Retinal pigment epithelial cell (primary cell): ENCODE results near the gene FRZB.
"Not testable (repeated sequence)": the region's sequence is repeated elsewhere in the genome, so short reads cannot be mapped to it uniquely, and the experiment has no call there.

Source experiments
- DNase-seq: peaks from one replicate; pipeline ENCODE4 v3.0.0-alpha.2; 2010; ENCODE audit warnings: low read depth
- H3K4me3 ChIP-seq: 2 replicates; pipeline ENCODE4 v1.5.1; 2011; ENCODE audit warnings: mild to moderate bottlenecking, low read length, control low read depth, moderate library complexity
- CTCF ChIP-seq: conservative IDR thresholded peaks from 2 replicates; pipeline ENCODE4 v1.5.1; 2011; ENCODE audit warnings: low read depth, low read length, control low read depth, inconsistent platforms

FRZB gene

GRCh38 chr2:182897137-182897536 lies 30.7 kb upstream of the FRZB start:
- TF ChIP-seq CTCF = no peak
- H3K4me3 ChIP-seq = no peak overlapping the region
- DNase-seq = no peak

- DNase-seq = no peak
- TF ChIP-seq CTCF = no peak
- H3K4me3 ChIP-seq = no peak overlapping the region
These were observed 29.4 kb upstream of the FRZB start for GRCh38 chr2:182895798-182896197.

GRCh38 chr2:182895169-182895568 lies 28.7 kb upstream of the FRZB start:
- TF ChIP-seq CTCF = no peak
- no peak overlapping the region for H3K4me3 ChIP-seq
- DNase-seq = no peak

GRCh38 chr2:182894174-182894573 lies 27.7 kb upstream of the FRZB start:
- H3K4me3 ChIP-seq = no peak overlapping the region
- TF ChIP-seq CTCF = no peak
- DNase-seq = no peak

GRCh38 chr2:182893666-182894065 lies 27.2 kb upstream of the FRZB start:
- no peak for DNase-seq
- no peak overlapping the region for H3K4me3 ChIP-seq
- TF ChIP-seq CTCF = no peak

- H3K4me3 ChIP-seq, DNase-seq: not testable (repeated sequence)
These were observed 26.6 kb upstream of the FRZB start for GRCh38 chr2:182893035-182893434.

GRCh38 chr2:182891611-182892010 lies 25.2 kb upstream of the FRZB start:
- DNase-seq = no peak
- no peak overlapping the region for H3K4me3 ChIP-seq
- no peak for TF ChIP-seq CTCF

GRCh38 chr2:182890773-182891378 lies 24.4 kb upstream of the FRZB start:
- DNase-seq = no peak
- no peak overlapping the region for H3K4me3 ChIP-seq
- no peak for TF ChIP-seq CTCF
